H1 (cell line): ENCODE results near the gene RAB4B. TPM values are rescaled to one million over a fixed set of nuclear protein-coding genes. Genes with fewer than 3 reads are reported as not detected.
"Not testable (repeated sequence)": the region's sequence is repeated elsewhere in the genome, so short reads cannot be mapped to it uniquely, and the experiment has no call there.

Experiments used
- CTCF ChIA-PET: fragments of 300-600 bp; sonication (Branson Sonifier 250); formaldehyde crosslinking; loops from one replicate; lab custom pipeline; 2021; ENCODE audit not compliant: partially characterized antibody; lab: Charles Lee
- POLR2A ChIA-PET: fragments of 300-600 bp; sonication (Branson Sonifier 250); formaldehyde crosslinking; loops from one replicate; lab custom pipeline; 2021; ENCODE audit warnings: inconsistent platforms; ENCODE audit not compliant: partially characterized antibody; lab: Charles Lee
- DNase-seq, 2 experiments: peaks; one replicate each; pipeline versions ENCODE4 v3.0.0 to v3.0.0-alpha.2; 2010 to 2022; ENCODE audit warnings: low spot score in 2 of 2, low read depth in 1 of 2, mixed read lengths in 1 of 2
- FAIRE-seq: peaks from 2 replicates; lab custom pipeline; 2011; peaks lifted over from hg19 to GRCh38; lab: Jason Lieb, UNC
- H2AFZ ChIP-seq: 2 replicates; pipeline ENCODE4 v1.8.1; 2012; ENCODE audit warnings: low read length, inconsistent platforms
- H2AK5ac ChIP-seq: 2 replicates; pipeline ENCODE4 v1.6.1; 2013; ENCODE audit warnings: low read depth, low read length
- H2BK120ac ChIP-seq: replicated peaks from 2 replicates; pipeline ENCODE3; 2013; ENCODE audit warnings: low read depth, low read length, inconsistent platforms
- H2BK12ac ChIP-seq: 2 replicates; pipeline ENCODE4 v1.6.1; 2013; ENCODE audit warnings: low read depth, low read length
- H2BK15ac ChIP-seq: 2 replicates; pipeline ENCODE4 v1.6.1; 2013; ENCODE audit warnings: low read length
- H2BK20ac ChIP-seq: 2 replicates; pipeline ENCODE4 v1.6.1; 2013; ENCODE audit warnings: low read length
- H2BK5ac ChIP-seq: 2 replicates; pipeline ENCODE4 v1.6.1; 2013; ENCODE audit warnings: low read depth, low read length
- H3K14ac ChIP-seq: 2 replicates; pipeline ENCODE4 v1.6.1; 2013; ENCODE audit warnings: inconsistent platforms; ENCODE audit not compliant: insufficient read length
- H3K18ac ChIP-seq: 2 replicates; pipeline ENCODE4 v1.6.1; 2013; ENCODE audit warnings: low read length; ENCODE audit errors: extremely low read depth
- H3K23ac ChIP-seq: 2 replicates; pipeline ENCODE4 v1.6.1; 2013; ENCODE audit warnings: inconsistent platforms; ENCODE audit not compliant: insufficient read length
- H3K23me2 ChIP-seq: 2 replicates; pipeline ENCODE4 v1.6.1; 2013; ENCODE audit warnings: low read depth, low read length
- H3K27ac ChIP-seq: 2 replicates; pipeline ENCODE4 v1.6.1; 2011; ENCODE audit warnings: low read depth, low read length, inconsistent platforms
- H3K27me3 ChIP-seq, 4 experiments: replicated peaks in 1 of 4; 1 replicate in 1 of 4; 2 replicates in 3 of 4; pipeline versions ENCODE4 v1.6.1 to v1.8.1; 2011 to 2013; ENCODE audit warnings: low read length in 3 of 4, mild to moderate bottlenecking in 3 of 4, inconsistent platforms in 2 of 4, mixed read lengths in 2 of 4, moderate library complexity in 1 of 4; ENCODE audit not compliant: control insufficient read depth in 3 of 4, insufficient read depth in 3 of 4; ENCODE audit errors: extremely low read depth in 1 of 4
- H3K36me3 ChIP-seq, 4 experiments: 2 replicates each; pipeline versions ENCODE4 v1.6.1 to v1.8.1; 2011 to 2013; ENCODE audit warnings: mild to moderate bottlenecking in 4 of 4, low read length in 3 of 4, moderate library complexity in 2 of 4, control low read depth in 1 of 4, inconsistent platforms in 1 of 4; ENCODE audit not compliant: insufficient read depth in 4 of 4, control insufficient read depth in 2 of 4
- H3K4ac ChIP-seq: replicated peaks from 2 replicates; pipeline ENCODE3; 2013; ENCODE audit warnings: low read length, low read depth, mixed read lengths, inconsistent platforms; ENCODE audit not compliant: insufficient read length
- H3K4me1 ChIP-seq, 4 experiments: replicated peaks in 1 of 4; 1 replicate in 1 of 4; 2 replicates in 3 of 4; pipeline versions ENCODE4 v1.6.1 to v1.8.1; 2011 to 2013; ENCODE audit warnings: low read length in 3 of 4, inconsistent platforms in 2 of 4, mixed read lengths in 1 of 4; ENCODE audit not compliant: insufficient read depth in 4 of 4, control insufficient read depth in 3 of 4
- H3K4me2 ChIP-seq, 2 experiments: 2 replicates each; pipeline versions ENCODE4 v1.6.1 to v1.8.1; 2011 to 2013; ENCODE audit warnings: low read depth in 2 of 2, low read length in 2 of 2, control low read depth in 1 of 2, inconsistent platforms in 1 of 2, mild to moderate bottlenecking in 1 of 2; ENCODE audit not compliant: insufficient read depth in 1 of 2
- H3K4me3 ChIP-seq, 4 experiments: fragments of 200-600, 300-600 bp in 1 of 4; sonication (generic), shearing (Covaris generic), sonication (Bioruptor Twin) in 1 of 4; 2 replicates each; pipeline versions ENCODE4 v1.5.1 to v1.8.1; 2011 to 2016; ENCODE audit warnings: low read length in 4 of 4, low read depth in 3 of 4, control low read depth in 2 of 4, inconsistent platforms in 2 of 4, mild to moderate bottlenecking in 2 of 4, mixed read lengths in 1 of 4, moderate library complexity in 1 of 4; ENCODE audit not compliant: insufficient read depth in 2 of 4; ENCODE audit errors: extremely low read depth in 1 of 4
- H3K56ac ChIP-seq: replicated peaks from 2 replicates; pipeline ENCODE3; 2013; ENCODE audit warnings: low read depth, mild to moderate bottlenecking, mixed read lengths, low read length, inconsistent platforms; ENCODE audit not compliant: insufficient read length
- H3K79me1 ChIP-seq: 2 replicates; pipeline ENCODE4 v1.6.1; 2013; ENCODE audit warnings: low read depth, low read length, control low read depth
- H3K79me2 ChIP-seq, 2 experiments: 2 replicates each; pipeline versions ENCODE4 v1.6.1 to v1.8.1; 2012 to 2013; ENCODE audit warnings: low read length in 2 of 2, mild to moderate bottlenecking in 2 of 2, inconsistent platforms in 1 of 2; ENCODE audit not compliant: insufficient read depth in 2 of 2, control insufficient read depth in 1 of 2
- H3K9ac ChIP-seq, 4 experiments: replicated peaks in 1 of 4; 1 replicate in 1 of 4; 2 replicates in 3 of 4; pipeline versions ENCODE4 v1.6.1 to v1.8.1; 2011 to 2013; ENCODE audit warnings: low read depth in 3 of 4, low read length in 3 of 4, control low read depth in 2 of 4, mild to moderate bottlenecking in 2 of 4, moderate library complexity in 2 of 4, inconsistent platforms in 1 of 4; ENCODE audit errors: extremely low read depth in 1 of 4
- H3K9me3 ChIP-seq, 2 experiments: 2 replicates each; pipeline versions ENCODE4 v1.6.1 to v1.8.1; 2012 to 2013; ENCODE audit warnings: mild to moderate bottlenecking in 2 of 2, moderate library complexity in 2 of 2, control low read depth in 1 of 2, inconsistent platforms in 1 of 2, low read depth in 1 of 2, low read length in 1 of 2, mixed read lengths in 1 of 2; ENCODE audit not compliant: insufficient read depth in 2 of 2
- H4K20me1 ChIP-seq, 2 experiments: replicated peaks in 1 of 2; 2 replicates each; pipeline versions ENCODE3 to v1.8.1; 2011 to 2013; ENCODE audit warnings: inconsistent platforms in 2 of 2, low read length in 2 of 2, mild to moderate bottlenecking in 1 of 2; ENCODE audit not compliant: insufficient read depth in 2 of 2, control insufficient read depth in 1 of 2
- H4K5ac ChIP-seq: 2 replicates; pipeline ENCODE4 v1.6.1; 2013; ENCODE audit warnings: low read length, low read depth, mixed read lengths, inconsistent platforms; ENCODE audit not compliant: insufficient read length
- H4K8ac ChIP-seq: 2 replicates; pipeline ENCODE4 v1.8.0; 2013; ENCODE audit warnings: mild to moderate bottlenecking, moderate library complexity, low read length, inconsistent platforms; ENCODE audit not compliant: insufficient read depth; ENCODE audit errors: extremely low read depth
- H4K91ac ChIP-seq: replicated peaks from 2 replicates; pipeline ENCODE3; 2013; ENCODE audit warnings: low read length, mixed read lengths, inconsistent platforms; ENCODE audit not compliant: insufficient read length
- CTCF ChIP-seq, 3 experiments: IDR thresholded peaks; 1 replicate in 2 of 3; 2 replicates in 1 of 3; pipeline versions ENCODE4 v1.5.1 to v1.6.1; 2011; ENCODE audit warnings: low read length in 3 of 3, mild to moderate bottlenecking in 3 of 3, inconsistent platforms in 2 of 3, low read depth in 1 of 3, moderate library complexity in 1 of 3; ENCODE audit not compliant: insufficient read depth in 1 of 3; ENCODE audit errors: control extremely low read depth in 1 of 3
- RAD21 ChIP-seq, 2 experiments: IDR thresholded peaks in 1 of 2; conservative IDR thresholded peaks in 1 of 2; 2 replicates each; pipeline ENCODE4 v1.6.1; 2011; ENCODE audit warnings: low read depth in 2 of 2, low read length in 2 of 2, improper control_type of control experiment in 1 of 2, inconsistent platforms in 1 of 2, mild to moderate bottlenecking in 1 of 2, moderate library complexity in 1 of 2
- WGBS, 2 experiments: shearing (Covaris generic) in 1 of 2; methylation state at CpG; one replicate each; pipeline versions ENCODE4 v1.1.6 to v1.1.7; 2013 to 2015; ENCODE audit warnings: low lambda C conversion rate in 2 of 2, mixed read lengths in 2 of 2, inconsistent platforms in 1 of 2, low coverage in 1 of 2, missing lambda C conversion rate in 1 of 2; ENCODE audit not compliant: insufficient replicate concordance in 2 of 2, insufficient coverage in 1 of 2, insufficient read length in 1 of 2; ENCODE audit errors: extremely low coverage in 1 of 2, missing lambda C conversion rate in 1 of 2; 5-methylcytosine and 5-hydroxymethylcytosine counted together
- polyA plus RNA-seq, 7 experiments: library from polyadenylated mRNA; depleted of rRNA in 3 of 7; stranded (reverse) in 5 of 7; unstranded in 2 of 7; fragments of >200 nt in 5 of 7; fragments of 200-250 nt in 2 of 7; gene quantifications; 1 replicate in 5 of 7; 2 replicates in 1 of 7; 4 replicates in 1 of 7; pipeline versions ENCODE4 v1.2.1 to v1.2.3, GENCODE V29; 2011 to 2013; ENCODE audit warnings: missing spikeins in 2 of 7, mixed read lengths in 2 of 7
- total RNA-seq: library from RNA; stranded (reverse); fragmentation: NEBNext Ultra II Directional; extraction: Animal tissue kit (Norgen Biotek cat#: 25700); gene quantifications from 2 replicates; pipeline ENCODE4 v1.2.1, GENCODE V29; 2021

The RAB4B gene
- total and polyA plus RNA-seq, 2 of the 8 experiments (the other 6 are each of a cell fraction or from before 2014, with no cell fraction given), result 15.9 to 28.6 TPM

- not testable (repeated sequence) for H2BK20ac ChIP-seq, H3K9me3 ChIP-seq, H3K79me1 ChIP-seq, H4K91ac ChIP-seq, H4K20me1 ChIP-seq, H3K4ac ChIP-seq, H3K9ac ChIP-seq, FAIRE-seq, H2AK5ac ChIP-seq, H3K36me3 ChIP-seq
- Histone ChIP-seq H3K4me3 (peak overlapping the region in 2 of 4 experiments; percentile 11 to 49; a peak in 2 of 8 replicates), H3K4me2 (peak overlapping the region; percentile 85 to 93), H4K8ac (peak overlapping the region; percentile 51; the same call in 1 of the 2 replicates), H3K18ac (peak overlapping the region; percentile 90)
- 35% methylated on average over 24 of the region's 36 CpGs; no CpG with 5 or more reads in 1 of the 2 experiments for WGBS, 2 experiments
- POLR2A ChIA-PET, result interaction anchor here (0.9 to 2.2 kb wide), 5 partner anchors 10 to 66 kb away, joined by 3 to 8 read pairs (median 4); partner anchors contain the start of gene EGLN2
- CTCF ChIA-PET, result interaction anchor here (0.7 to 3.0 kb wide), 18 partner anchors 10 to 325 kb away, joined by 3 to 16 read pairs (median 6); partner anchors contain the start of genes ACTMAP and SNRPA
- TF ChIP-seq RAD21 (IDR thresholded peaks at IDR 0.05 in 1 of 2, conservative IDR thresholded peaks at IDR 0.05 in 1 of 2; ENCODE audit: low read depth in 2 of 2, low read length in 2 of 2) (peak; percentile 24 to 25; a peak in 3 of 4 replicates), CTCF (IDR thresholded peaks at IDR 0.05; ENCODE audit: control extremely low read depth in 1 of 3, insufficient read depth in 1 of 3, low read depth in 1 of 3, low read length in 3 of 3) (peak in 2 of 3 experiments; percentile 48 to 57; a peak in 3 of 4 replicates)
- TF ChIP-seq, all 59 proteins: peak for 2; not testable (repeated sequence) for 57
- DNase-seq, result peak in 1 of 2 experiments; percentile 76
- peak overlapping the region; percentile 99; the same call in 1 of the 2 replicates for H2BK15ac ChIP-seq
- H4K5ac ChIP-seq, result peak overlapping the region; percentile 72
- not testable (repeated sequence) for H3K14ac ChIP-seq, H3K27ac ChIP-seq, H2BK120ac ChIP-seq, H3K23ac ChIP-seq, H3K79me2 ChIP-seq, H3K4me1 ChIP-seq, H3K23me2 ChIP-seq, H3K27me3 ChIP-seq, H3K56ac ChIP-seq
- H2BK5ac ChIP-seq, result peak overlapping the region; percentile 88; the same call in 1 of the 2 replicates
- H2BK12ac ChIP-seq, result peak overlapping the region; percentile 92; the same call in 1 of the 2 replicates
- H2AFZ ChIP-seq, result peak overlapping the region; percentile 92; the same call in 1 of the 2 replicates
Measured at GRCh38 chr19:40818480-40819399, 40.7 kb downstream of the RAB4B start.
